ENCODE results near the gene TRPC1.
"Not testable (repeated sequence)": the region's sequence is repeated elsewhere in the genome, so short reads cannot be mapped to it uniquely, and the experiment has no call there.

Gene TRPC1

GRCh38 chr3:142750531-142750930 is 26.7 kb downstream of the TRPC1 start:
- DNase-seq (ENCODE audit: low read depth in 2 of 2, low spot score in 1 of 2) = not testable (repeated sequence)

- not testable (repeated sequence) for DNase-seq (ENCODE audit: low read depth in 2 of 2, low spot score in 1 of 2)
Measured at GRCh38 chr3:142752605-142753004, 28.8 kb downstream of the TRPC1 start.

GRCh38 chr3:142754494-142754893 is 30.7 kb downstream of the TRPC1 start:
- DNase-seq (ENCODE audit: low read depth in 2 of 2, low spot score in 1 of 2) = no peak

GRCh38 chr3:142768338-142768737 is 44.5 kb downstream of the TRPC1 start:
- DNase-seq (ENCODE audit: low read depth in 2 of 2, low spot score in 1 of 2) = no peak

GRCh38 chr3:142777927-142778326 is 54.1 kb downstream of the TRPC1 start:
- DNase-seq (ENCODE audit: low read depth in 2 of 2, low spot score in 1 of 2) = no peak

GRCh38 chr3:142778541-142778940 is 54.7 kb downstream of the TRPC1 start:
- no peak for DNase-seq (ENCODE audit: low read depth in 2 of 2, low spot score in 1 of 2)

GRCh38 chr3:142779591-142779990 is 55.8 kb downstream of the TRPC1 start:
- DNase-seq (ENCODE audit: low read depth in 2 of 2, low spot score in 1 of 2) = no peak

GRCh38 chr3:142782616-142783015 is 58.8 kb downstream of the TRPC1 start:
- no peak for DNase-seq (ENCODE audit: low read depth in 2 of 2, low spot score in 1 of 2)

GRCh38 chr3:142784228-142784627 is 60.4 kb downstream of the TRPC1 start:
- DNase-seq (ENCODE audit: low read depth in 2 of 2, low spot score in 1 of 2) = no peak

- no peak for DNase-seq (ENCODE audit: low read depth in 2 of 2, low spot score in 1 of 2)
Measured at GRCh38 chr3:142785996-142786395, 62.2 kb downstream of the TRPC1 start.

- no peak for DNase-seq (ENCODE audit: low read depth in 2 of 2, low spot score in 1 of 2)
Measured at GRCh38 chr3:142787719-142788118, 63.9 kb downstream of the TRPC1 start.

- no peak for DNase-seq (ENCODE audit: low read depth in 2 of 2, low spot score in 1 of 2)
Measured at GRCh38 chr3:142794508-142794907, 70.7 kb downstream of the TRPC1 start.

- DNase-seq (ENCODE audit: low read depth in 2 of 2, low spot score in 1 of 2) = no peak
Measured at GRCh38 chr3:142795332-142795731, 71.5 kb downstream of the TRPC1 start.

- no peak for DNase-seq (ENCODE audit: low read depth in 2 of 2, low spot score in 1 of 2)
Measured at GRCh38 chr3:142796823-142797222, 73.0 kb downstream of the TRPC1 start.

GRCh38 chr3:142801746-142802145 is 77.9 kb downstream of the TRPC1 start:
- DNase-seq (ENCODE audit: low read depth in 2 of 2, low spot score in 1 of 2) = no peak

GRCh38 chr3:142802891-142803290 is 79.1 kb downstream of the TRPC1 start:
- DNase-seq (ENCODE audit: low read depth in 2 of 2, low spot score in 1 of 2) = no peak

GRCh38 chr3:142808103-142808917 is 84.5 kb downstream of the TRPC1 start:
- DNase-seq (ENCODE audit: low read depth in 2 of 2, low spot score in 1 of 2) = no peak

GRCh38 chr3:142809259-142809658 is 85.4 kb downstream of the TRPC1 start:
- DNase-seq (ENCODE audit: low read depth in 2 of 2, low spot score in 1 of 2) = no peak

- no peak for DNase-seq (ENCODE audit: low read depth in 2 of 2, low spot score in 1 of 2)
Measured at GRCh38 chr3:142815803-142816202, 92.0 kb downstream of the TRPC1 start.

- DNase-seq (ENCODE audit: low read depth in 2 of 2, low spot score in 1 of 2) = no peak
Measured at GRCh38 chr3:142817356-142817755, 93.5 kb downstream of the TRPC1 start.

- DNase-seq (ENCODE audit: low read depth in 2 of 2, low spot score in 1 of 2) = no peak
Measured at GRCh38 chr3:142817897-142818296, 94.1 kb downstream of the TRPC1 start.

GRCh38 chr3:142818651-142819050 is 94.8 kb downstream of the TRPC1 start:
- DNase-seq (ENCODE audit: low read depth in 2 of 2, low spot score in 1 of 2) = no peak

- DNase-seq (ENCODE audit: low read depth in 2 of 2, low spot score in 1 of 2) = no peak
Measured at GRCh38 chr3:142819179-142819578, 95.3 kb downstream of the TRPC1 start.

All from stimulated activated CD8-positive, alpha-beta memory T cell treated with anti-CD3 and anti-CD28 coated beads, Interleukin-4, amount 100 ng/mL, for 1 hour (primary cell).